HL-60/S4 treated with phorbol 12-myristate 13-acetate at 8.2 ng/mL for 4 days and 3 days (cell line): ENCODE data around the gene TAF8.

Experiments
- in situ Hi-C: fragments of 300-500 bp; cut with MboI; formaldehyde crosslinking; loops from 2 replicates; pipeline ENCODE4 v1.15.0; 2022; ENCODE audit warnings: low sequenced_read_pairs

TAF8 gene

GRCh38 chr6:42028234-42029061 is 21.9 kb upstream of the TAF8 start:
- in situ Hi-C loops: loop anchor here (25.0 kb wide), 1 partner anchor 116 kb away; the partner anchor contains the start of genes BYSL and MED20

- in situ Hi-C loops: loop anchor here (25.0 kb wide), 1 partner anchor 117 kb away; the partner anchor contains the start of genes BYSL and MED20
Measured at GRCh38 chr6:42029062-42029685, 21.1 kb upstream of the TAF8 start.

GRCh38 chr6:42029881-42030280 is 20.4 kb upstream of the TAF8 start:
- in situ Hi-C loops: loop anchor here (25.0 kb wide), 1 partner anchor 118 kb away; the partner anchor contains the start of genes BYSL and MED20

GRCh38 chr6:42030585-42031506 is 19.5 kb upstream of the TAF8 start:
- in situ Hi-C loops: loop anchor here (25.0 kb wide), 1 partner anchor 119 kb away; the partner anchor contains the start of genes BYSL and MED20

GRCh38 chr6:42032366-42032765 is 18.0 kb upstream of the TAF8 start:
- in situ Hi-C loops: loop anchor here (25.0 kb wide), 1 partner anchor 120 kb away; the partner anchor contains the start of genes BYSL and MED20

GRCh38 chr6:42037669-42038068 is 12.7 kb upstream of the TAF8 start:
- in situ Hi-C loops: loop anchor here (25.0 kb wide), 1 partner anchor 125 kb away; the partner anchor contains the start of genes BYSL and MED20

- in situ Hi-C loops: loop anchor here (25.0 kb wide), 1 partner anchor 126 kb away; the partner anchor contains the start of genes BYSL and MED20
Measured at GRCh38 chr6:42038163-42038562, 12.2 kb upstream of the TAF8 start.

GRCh38 chr6:42038811-42039408 is 11.4 kb upstream of the TAF8 start:
- in situ Hi-C loops: loop anchor here (25.0 kb wide), 1 partner anchor 127 kb away; the partner anchor contains the start of genes BYSL and MED20

GRCh38 chr6:42040856-42041480 is 9.4 kb upstream of the TAF8 start:
- in situ Hi-C loops: loop anchor here (10.0 to 25.0 kb wide), 2 partner anchors 129 to 256 kb away; partner anchors contain the start of genes BYSL, MED20, PRICKLE4 and TOMM6

GRCh38 chr6:42041481-42042053 is 8.8 kb upstream of the TAF8 start:
- in situ Hi-C loops: loop anchor here (10.0 to 25.0 kb wide), 2 partner anchors 129 to 257 kb away; partner anchors contain the start of genes BYSL, MED20, PRICKLE4 and TOMM6

- in situ Hi-C loops: loop anchor here (10.0 to 25.0 kb wide), 2 partner anchors 130 to 257 kb away; partner anchors contain the start of genes BYSL, MED20, PRICKLE4 and TOMM6
Measured at GRCh38 chr6:42042108-42042507, 8.2 kb upstream of the TAF8 start.

- in situ Hi-C loops: loop anchor here (10.0 to 25.0 kb wide), 2 partner anchors 132 to 259 kb away; partner anchors contain the start of genes BYSL, MED20, PRICKLE4 and TOMM6
Measured at GRCh38 chr6:42043787-42044475, 6.4 kb upstream of the TAF8 start.

- in situ Hi-C loops: loop anchor here (10.0 to 25.0 kb wide), 2 partner anchors 133 to 261 kb away; partner anchors contain the start of genes BYSL, MED20, PRICKLE4 and TOMM6
Measured at GRCh38 chr6:42045538-42046460, 4.5 kb upstream of the TAF8 start.

- in situ Hi-C loops: loop anchor here (10.0 to 25.0 kb wide), 2 partner anchors 134 to 262 kb away; partner anchors contain the start of genes BYSL, MED20, PRICKLE4 and TOMM6
Measured at GRCh38 chr6:42046464-42047212, 3.7 kb upstream of the TAF8 start.

GRCh38 chr6:42047213-42047590 is 3.1 kb upstream of the TAF8 start:
- in situ Hi-C loops: loop anchor here (10.0 to 25.0 kb wide), 2 partner anchors 135 to 262 kb away; partner anchors contain the start of genes BYSL, MED20, PRICKLE4 and TOMM6
